OCI-M2 (cell line): ENCODE measurements around the gene LRRC4.

Experiments used
- DNase-seq: peaks from one replicate; lab custom pipeline; 2025; ENCODE audit not compliant: unreplicated experiment; lab: John Stamatoyannopoulos, UW

The LRRC4 gene

DNA sequence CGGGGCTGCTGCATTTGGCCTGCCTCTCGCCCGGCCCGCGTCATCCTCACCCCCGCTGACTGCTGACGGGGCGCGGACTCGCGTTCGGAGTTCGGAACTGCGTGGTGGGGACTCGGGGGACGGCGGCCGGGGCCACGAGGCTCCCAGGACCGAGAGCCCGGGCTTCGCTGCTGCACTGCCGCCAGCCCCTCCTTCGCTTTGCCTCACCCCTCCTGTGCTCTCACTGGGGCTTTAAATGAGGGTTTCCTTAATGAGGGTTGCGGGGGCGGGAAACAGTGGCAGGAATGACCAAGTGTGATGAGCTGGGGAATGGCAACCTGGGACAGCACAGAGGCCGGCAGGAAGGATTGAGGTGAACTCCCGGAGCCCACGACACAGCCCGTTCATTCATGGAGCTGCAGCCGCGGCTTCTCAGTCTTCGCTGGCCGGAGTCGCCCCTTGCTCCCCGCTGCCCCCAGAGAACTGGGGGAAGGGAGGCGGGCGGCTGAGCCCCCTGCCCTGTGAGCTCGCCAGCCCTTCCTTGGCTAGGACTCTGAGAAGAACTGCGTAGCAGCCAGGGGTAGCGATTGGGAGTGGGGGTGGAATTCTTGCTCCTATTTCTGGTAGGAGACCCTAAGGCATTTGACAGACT, 1.5 kb upstream of the LRRC4 start:
- DNase-seq = no peak

DNA sequence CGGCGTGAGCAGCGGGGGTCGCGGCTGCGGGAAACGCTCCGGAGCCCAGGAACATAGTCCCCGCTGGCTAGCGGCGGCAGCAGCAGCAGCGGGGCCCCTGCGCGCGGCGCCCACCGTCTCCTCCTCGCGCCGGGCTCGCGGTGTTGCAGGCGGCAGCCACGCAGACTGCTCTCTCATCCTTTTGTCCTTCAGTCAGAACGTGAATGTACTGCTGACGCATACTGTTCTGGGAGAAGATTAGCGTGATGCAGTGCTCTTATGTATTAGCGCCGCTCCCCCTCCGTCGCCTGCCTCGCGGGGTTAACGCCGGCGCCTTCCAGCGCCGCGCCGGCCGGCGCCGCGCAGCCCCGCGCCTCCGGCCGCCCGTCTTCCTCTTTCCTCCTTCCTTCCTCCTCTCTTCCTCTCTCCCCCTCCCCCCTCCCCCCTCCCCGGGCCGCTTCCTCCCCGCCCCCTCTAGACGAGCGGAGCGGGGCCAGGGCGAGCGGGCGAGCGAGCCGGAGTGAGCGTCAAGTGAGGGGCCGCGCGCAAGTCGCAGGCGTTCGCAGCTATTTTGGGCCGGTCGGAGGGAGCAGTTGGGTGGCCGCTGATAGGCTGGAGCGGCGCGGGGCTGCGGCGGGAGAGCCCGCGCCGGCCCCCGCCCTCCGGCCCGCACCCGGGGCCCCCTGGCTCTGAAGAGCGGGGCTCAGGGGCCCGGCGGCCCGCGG, 816 bp upstream of the LRRC4 start:
- no peak for DNase-seq

DNA sequence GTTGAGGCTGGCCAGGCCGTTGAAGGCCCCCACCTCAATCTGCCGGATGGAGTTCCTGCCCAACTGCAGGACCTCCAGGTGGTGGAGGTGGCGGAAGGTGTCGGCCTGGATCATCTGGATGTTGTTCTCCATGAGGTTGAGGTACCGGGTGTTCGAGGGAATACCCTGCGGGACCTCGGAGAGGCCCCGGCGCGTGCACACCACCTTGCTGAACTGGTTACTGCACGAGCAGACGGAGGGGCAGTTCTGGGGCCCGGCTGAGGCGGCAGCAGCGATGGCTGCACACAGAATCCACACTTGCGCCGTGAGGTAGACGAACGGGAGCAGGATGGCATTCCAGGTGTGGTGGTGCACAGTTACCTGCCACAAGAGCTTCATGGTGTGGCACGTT, 979 bp downstream of the LRRC4 start:
- no peak for DNase-seq

DNA sequence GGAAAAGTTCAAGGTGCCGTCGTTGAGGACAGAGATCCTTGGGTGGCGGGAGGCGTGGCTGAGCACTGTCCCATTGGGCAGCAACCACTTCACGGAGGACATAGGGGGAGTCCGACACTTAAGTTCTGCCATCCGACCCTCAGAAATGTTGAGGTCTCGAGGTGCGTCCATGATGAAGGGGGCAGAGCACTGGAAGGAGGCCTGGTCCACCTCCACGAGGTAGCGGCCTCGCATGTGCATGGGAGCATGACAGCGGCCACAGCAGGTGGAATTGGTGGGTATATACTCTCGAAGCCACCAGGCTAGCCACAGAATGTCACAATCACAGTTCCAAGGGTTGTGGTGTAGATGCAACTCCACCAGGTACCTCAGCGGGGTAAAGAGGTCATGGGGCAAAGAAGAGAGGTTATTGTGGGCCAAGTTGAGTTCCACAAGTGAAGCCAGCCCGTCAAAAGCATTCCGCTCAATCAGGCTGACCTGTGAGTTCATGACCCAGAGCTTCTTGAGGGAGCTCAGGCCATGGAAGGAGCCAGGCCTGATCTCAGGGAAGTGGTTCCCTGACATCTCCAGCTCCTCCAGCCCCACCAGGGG, 1.7 kb downstream of the LRRC4 start:
- DNase-seq = no peak

DNA sequence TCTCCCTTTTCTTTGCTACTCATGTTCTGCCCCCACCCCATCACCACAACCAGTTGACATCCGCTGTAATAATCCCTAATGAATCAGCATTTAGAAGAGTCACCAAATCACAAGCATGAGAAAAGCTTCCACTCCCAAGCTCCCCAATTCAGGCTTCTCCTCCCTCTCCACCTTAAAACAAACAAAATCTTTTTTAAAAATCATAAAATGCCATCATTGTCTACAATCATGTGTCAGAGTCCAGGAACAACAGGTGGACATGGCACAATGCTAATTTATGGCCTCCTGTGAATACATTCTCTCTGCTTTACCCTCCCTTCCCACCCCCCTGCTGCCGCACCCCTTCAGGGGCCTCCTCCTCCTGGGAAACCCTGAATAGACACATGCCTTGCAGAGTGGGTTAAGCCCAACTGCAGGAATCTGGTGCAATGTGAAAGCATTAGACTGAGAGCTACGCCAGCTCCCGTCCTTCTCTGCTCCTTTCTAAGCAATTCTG, 3.7 kb downstream of the LRRC4 start:
- no peak for DNase-seq

DNA sequence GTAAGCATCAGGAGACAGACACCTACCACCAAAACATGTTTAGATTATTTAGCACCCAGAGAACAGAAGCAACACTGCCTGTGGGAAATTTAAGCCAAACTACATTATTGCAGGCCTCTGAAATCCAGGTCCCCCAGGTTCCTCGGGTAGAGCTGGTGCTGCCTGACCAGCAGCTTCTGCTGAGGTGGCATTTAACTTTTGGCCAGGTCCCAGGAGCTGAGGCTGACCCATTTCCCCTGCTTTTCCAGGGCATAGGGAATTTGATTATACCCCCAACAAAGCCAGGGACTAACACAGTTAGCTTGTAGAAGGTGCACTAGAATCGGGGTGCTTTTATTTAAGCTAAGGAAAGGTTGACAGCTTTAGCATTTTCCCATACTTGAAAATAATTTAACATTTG, 4.7 kb downstream of the LRRC4 start:
- DNase-seq = no peak

DNA sequence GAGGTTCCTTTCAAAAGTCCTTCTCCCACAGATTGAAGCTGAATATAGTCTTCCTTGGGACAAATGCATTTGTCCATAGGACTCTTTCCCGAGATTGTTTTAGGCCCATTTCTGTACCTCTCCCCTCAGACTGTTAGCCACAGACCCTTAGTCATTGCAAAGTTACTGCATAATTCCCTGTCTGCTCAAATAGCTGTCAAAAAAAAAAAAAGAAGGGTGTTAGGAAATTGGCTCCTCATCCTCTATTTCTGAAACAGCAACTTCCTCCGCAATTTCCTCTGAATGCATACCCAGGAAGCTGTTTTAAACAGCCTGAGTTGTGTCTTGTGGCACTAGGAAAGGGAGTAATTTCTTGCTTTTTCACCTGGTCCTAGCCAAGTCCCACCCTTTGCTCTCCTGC, 5.4 kb downstream of the LRRC4 start:
- DNase-seq = no peak

DNA sequence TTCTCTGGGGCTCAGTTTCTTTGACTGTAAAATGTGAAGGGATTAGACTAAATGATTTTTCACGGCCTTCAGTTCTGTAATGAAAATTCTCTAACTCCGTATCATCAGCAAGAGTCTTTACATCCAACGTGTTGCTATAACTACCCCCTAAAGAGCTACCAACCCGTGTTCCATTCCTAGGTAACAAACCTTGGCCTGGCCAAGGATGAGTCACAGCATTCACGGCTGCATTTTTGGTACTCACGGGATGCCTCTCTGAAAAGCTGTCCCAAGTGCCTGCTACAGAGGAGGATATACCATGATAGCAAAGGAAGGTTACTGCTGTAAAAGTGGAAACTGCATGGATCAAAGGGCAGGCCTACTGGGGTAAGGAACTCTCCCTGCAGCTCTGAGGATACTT, 5.9 kb downstream of the LRRC4 start:
- no peak for DNase-seq

DNA sequence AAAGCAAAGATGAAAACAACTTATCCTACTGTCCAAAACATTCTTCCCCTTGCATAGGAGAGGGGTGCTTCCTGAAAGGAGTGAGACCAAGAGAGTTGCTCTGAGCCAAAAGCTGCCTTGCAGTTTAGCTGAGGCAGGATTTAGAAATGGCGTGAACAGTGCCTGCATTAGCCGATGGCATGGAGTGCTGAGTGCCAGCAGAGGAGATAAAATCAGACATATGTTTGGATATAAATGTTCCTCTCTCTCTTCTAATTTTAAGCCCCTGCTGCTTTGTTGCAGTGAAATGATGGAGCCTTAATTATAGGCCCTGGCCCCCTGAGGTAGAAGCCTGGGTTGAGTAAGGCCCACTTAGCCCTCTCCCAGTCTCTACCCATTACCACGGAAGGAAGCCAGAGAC, 7.1 kb downstream of the LRRC4 start:
- DNase-seq = no peak

DNA sequence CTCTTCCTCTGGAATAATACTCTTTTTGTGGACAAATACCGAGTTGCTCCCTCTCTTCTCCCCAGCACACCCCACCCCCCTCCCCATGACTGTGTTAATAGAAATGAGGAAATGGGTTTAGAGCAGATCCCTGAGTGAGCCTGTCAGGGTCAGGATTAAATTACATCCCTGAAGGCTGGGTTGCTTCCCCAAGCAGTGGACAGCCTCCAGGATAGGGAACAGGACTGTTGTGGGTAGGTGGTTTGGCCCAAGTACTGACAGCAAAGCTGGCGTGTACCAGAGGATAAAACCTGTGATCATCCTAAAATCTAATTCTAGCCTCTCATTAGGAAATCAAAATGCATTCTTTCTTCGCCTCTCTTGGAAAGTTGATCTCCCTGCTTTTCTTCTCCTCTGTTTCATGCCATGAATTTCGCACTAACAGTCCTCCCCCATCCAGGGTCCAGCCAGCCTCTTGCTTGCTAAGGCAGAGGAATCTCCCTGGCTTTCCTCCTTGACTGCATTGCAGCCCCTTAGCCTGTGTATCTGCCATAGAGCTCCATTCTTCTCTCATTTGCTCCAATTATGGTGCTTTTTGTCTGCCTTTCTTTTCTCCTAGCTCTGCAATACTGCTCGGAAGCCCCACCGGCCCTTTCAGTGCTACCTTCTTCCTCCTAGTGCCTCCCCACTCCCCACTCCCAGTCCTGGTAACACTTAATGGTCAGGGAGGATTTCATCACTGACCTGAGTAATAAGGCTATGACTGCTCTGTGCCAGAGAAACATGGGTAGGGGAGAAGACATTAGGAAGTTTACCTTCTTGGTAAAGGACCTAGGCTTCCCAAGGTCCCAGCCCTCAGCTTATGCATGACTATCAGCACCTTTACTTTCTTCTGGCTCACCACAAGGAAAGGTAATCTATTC, 8.4 kb downstream of the LRRC4 start:
- DNase-seq = no peak

DNA sequence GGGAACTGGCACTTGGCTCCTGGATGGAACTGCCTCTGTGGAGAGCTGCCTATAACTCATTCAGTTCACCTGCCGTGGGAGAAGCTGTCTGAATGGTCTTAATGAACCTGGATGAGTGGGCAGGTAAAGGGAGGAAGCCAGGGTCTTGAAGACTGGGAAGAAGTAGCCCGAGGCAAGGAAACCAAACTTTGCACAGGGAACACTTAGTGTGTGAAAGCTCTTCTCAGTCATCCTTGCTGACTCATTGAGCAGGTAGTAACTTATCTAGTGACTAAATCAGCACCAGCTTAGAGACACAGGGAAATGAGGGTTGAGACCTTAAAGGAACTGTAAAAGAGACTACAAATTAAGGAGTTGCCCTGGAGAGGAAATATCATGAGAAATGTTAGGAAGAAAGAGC, 9.9 kb downstream of the LRRC4 start:
- no peak for DNase-seq

DNA sequence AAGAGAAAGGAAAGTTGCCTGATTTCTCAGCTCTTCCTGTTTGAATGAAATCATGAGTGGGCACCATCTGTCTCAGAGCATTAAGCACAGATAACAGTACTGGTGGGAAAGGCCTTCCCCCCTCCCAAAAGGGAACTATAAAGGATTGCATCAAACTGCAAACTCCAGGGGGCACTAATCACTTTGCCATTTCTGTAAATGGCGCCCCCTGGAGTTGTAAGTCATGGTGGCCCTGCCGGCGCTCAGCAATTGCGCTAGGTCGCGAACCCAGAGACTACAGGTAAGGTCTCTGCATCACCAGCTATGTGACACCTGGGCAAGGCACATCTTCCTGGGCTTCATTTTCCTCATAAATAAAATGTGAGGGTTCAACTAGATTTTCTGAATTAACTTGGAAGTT, 11.1 kb downstream of the LRRC4 start:
- no peak for DNase-seq

DNA sequence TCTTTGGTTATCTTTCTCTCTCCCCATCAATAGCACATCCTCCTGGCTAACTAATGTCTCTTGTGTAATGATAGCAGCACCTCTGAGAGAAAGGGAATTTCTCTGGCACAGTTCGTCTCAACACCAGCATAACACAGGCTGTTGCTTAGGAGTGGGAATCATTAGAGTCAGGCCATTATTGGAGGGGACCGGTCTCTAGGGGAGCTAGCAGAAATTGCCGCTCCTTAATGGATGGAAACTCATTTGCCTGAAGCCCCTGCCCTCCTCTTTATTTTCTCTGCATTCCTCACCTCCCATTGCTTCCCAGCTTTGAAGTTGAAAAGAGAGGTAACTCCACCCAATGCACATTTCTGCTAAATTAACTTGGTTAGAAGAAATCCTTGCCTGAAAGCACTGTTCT, 11.9 kb downstream of the LRRC4 start:
- DNase-seq = no peak

DNA sequence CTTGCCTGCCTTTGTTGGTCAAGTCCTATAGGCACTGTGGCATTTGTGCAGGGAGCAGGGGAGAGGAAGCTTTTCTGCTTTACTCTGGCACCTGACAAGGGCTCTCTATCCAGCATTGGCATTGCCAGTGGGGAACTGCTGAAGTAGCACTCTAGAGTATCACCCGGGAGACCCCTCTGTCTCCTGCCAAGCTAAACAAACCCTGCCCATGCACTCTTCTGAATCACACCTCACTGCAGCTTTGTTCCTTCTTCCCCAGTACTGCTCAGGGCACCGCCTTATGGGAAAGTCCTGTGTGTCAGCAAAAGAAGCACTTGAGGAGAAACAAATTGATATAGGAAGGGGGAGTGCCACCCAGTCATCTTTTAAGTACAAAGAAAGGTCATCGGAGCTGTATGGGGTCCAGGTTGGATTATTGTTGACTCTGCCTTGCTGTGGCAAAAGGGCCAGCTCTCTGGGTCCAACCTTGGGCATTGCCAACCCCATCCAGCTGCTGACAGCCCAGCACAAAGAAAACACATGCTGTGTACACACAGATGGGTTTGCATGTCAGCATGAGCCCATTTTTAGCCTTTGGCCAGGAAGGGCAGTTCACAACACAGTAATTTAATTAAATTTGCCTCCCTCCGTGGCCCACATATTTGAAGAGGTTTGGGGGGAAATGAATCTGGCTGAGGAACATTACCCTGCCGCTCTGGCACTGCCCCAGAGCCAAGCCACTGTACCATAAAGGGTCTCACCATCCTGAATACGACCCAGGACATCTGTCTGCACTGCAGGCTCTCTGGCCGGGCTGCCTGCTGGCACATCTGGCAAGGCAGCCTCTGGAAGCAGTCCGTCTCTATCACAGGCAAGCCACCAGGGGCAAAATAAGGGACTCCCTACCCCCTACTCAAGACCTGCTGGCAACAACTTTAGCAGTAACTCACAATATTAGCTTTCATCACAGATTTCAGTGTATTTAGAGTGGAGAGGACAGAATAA, 13.1 kb downstream of the LRRC4 start:
- DNase-seq = no peak

DNA sequence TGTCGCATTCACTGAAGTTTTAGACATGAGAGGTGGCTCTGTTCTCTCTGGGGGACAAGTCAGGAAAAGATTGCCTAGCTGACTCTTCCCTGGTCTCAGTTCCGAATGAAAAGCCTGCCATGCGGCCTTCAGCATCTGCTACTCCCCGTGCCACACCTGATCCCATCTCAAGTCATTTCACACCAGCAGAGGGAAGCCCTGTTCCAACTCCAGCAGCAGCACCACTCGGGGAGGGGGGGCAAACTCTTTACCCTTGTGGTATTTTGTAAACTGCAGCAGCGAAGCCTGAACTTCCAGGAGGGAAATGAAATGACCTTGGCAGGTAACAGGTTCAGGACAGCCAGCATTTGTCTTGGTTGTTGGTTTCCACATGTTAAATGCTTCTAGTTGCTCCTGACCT, 13.8 kb downstream of the LRRC4 start:
- DNase-seq = no peak

DNA sequence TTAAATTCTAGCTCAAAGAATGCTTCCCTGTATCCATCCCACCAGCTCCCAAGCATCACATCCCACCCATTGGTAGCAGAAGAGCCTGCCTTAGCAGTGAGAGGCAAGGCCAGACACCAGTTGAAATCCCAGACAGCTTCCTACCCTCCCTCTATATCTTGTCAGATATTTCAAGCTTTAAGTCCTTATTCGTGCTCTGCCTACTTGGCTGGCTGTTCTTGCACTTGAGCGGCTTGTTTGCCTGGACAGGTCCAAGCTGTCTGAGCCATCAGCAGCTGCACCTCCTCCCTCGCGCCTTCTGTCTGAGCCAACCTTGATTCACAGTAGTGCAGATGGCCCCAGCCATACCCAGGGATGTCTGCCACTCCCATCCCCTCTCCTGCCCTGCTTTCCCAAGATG, 16.4 kb downstream of the LRRC4 start:
- no peak for DNase-seq

DNA sequence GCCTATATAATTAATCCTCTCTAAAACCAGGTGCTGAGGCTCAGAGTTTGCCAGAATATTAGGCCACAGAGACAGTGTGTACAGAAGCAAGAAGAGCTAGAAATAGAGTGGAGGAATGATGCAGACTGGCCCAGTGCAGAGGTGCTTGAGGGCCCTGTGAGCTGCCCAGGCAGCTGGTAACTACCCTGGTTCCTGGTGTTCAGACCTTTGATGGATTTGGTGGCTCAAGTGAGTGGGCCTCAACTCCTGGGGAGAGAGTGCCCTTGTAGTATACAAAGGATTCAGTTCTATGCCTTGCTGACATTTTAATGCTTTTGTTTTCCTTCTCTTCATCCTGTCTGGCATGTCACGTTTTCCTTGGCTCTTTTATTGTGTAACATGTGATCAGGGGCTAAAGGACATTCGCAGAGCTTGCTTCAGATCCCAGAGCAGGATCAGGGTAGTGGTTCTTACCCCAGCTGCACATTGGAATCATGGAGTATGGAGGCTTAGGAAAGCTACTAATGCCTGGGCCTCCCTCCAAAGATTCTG, 20.0 kb downstream of the LRRC4 start:
- DNase-seq = no peak

DNA sequence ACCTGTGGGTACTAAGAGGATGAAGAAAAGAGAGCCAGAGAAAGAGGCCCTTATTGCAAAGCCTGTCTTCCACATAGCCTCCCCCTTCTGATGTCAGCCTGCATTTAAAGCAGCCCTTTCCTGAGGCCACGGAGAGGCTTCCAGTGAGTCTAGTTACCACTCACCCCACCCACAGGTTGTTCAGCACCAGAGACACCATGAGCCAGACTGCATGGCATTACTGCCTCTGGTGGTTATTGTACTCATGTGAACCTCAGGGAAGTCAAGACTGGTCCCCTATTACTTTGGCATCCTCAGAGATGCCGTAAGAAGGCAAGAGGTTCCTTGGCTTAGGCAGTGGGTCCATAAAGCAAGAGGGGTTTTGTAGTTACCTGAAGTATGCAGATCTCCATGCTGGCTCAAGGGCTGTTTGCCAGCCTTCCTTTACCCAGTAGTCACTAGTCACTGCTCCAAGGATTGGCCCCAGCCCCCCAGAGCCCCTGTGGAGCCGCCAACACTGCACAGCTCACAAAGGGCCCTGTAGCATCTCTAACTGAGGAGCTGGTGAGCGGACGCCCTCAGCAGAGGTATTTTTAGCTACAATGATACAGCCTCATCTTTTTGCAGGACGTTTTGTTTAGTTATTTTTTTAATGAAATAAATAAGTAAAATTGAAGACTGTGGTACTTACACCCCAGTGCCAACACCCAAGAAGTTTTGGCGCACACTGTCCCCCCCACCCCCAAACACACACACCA, 20.7 kb downstream of the LRRC4 start:
- DNase-seq = no peak

DNA sequence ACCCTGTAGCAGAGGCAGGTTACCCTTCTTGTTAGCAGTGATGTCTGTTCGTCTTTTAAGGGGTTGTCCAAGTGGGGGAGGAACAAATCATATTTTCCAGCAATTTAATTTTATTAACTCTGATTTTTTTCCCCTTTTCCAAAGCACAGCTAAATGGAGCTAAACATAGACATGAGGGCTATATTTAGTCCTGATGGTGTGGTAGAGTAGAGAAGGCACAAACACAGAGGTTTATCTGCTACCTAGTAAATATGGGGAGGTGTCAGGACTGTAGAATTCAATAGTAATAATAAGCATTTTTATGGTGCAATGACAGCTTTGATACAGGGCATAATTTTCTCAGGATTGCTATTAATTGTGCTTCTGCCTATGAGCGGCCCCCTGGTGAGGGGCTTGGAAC, 22.5 kb downstream of the LRRC4 start:
- no peak for DNase-seq
